ENCODE results near the gene MTARC1.

MTARC1 gene

DNA sequence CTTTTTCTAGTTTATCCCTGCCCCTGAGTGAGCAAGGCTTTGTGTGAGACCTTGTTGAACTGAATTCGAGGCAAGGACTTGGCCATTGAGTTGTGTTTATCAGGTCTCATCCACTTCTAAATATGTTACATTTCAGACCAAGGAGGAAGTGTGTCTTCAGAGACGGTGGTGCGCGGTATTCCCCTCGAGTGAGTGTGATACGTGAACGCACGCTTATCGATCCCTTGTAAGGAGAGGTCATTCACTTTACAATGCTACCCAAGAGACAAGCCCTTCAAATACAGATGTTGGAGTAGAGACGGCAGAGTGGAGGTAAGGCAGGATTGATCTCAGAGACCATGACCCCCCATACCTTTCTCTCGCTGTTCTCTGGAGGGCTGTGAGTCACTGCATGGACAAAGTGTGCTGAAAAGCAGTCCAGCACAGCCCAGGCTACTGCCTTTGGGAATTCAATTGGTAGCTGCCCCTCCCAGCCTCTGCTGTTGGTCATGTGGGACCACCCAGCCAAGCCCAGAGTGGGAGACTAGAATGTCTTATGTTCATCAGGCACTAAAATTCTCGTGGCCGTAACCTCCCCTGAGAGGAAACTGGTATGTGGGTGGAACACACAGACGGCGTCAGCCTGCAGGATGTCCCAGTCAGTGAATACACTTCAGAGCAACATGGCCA lies 16.3 kb upstream of the MTARC1 start:
- no peak for DNase-seq (ENCODE audit: low read depth in 2 of 2)

- no peak for DNase-seq (ENCODE audit: low read depth in 2 of 2)
These were observed 13.9 kb upstream of the MTARC1 start for GRCh38 chr1:220772846-220773245.

DNA sequence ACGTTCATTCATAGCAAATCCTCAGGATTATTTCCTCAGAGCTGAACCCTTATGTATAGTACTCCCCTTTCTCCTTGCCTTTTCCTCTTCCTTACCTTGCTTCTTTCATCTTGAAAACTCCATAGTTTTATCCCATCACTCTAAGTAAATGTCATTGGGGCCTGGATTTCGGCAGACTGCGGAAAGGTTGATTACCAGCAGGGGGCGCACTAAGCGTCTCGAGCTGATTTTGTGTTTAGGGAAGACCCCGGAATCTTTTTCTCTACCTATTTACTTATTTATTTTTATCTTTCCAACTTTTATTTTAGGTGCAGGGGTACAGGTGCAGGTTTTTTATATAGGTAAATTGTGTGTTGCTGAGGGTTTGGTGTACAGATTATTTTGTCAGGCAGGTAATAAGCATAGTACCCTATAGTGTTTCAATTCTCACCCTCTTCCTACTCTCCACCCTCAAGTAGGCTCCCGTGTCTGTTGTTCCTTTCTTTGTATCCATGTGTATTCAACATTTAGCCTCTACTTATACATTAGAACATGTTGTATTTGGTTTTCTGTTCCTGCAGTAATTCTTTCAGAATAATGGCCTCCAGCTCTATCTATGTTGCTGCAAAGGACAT lies 11.4 kb upstream of the MTARC1 start:
- DNase-seq (ENCODE audit: low read depth in 2 of 2) = peak in 1 of 2 donors; percentile 9

GRCh38 chr1:220776254-220776653 lies 10.5 kb upstream of the MTARC1 start:
- DNase-seq (ENCODE audit: low read depth in 2 of 2) = no peak

DNA sequence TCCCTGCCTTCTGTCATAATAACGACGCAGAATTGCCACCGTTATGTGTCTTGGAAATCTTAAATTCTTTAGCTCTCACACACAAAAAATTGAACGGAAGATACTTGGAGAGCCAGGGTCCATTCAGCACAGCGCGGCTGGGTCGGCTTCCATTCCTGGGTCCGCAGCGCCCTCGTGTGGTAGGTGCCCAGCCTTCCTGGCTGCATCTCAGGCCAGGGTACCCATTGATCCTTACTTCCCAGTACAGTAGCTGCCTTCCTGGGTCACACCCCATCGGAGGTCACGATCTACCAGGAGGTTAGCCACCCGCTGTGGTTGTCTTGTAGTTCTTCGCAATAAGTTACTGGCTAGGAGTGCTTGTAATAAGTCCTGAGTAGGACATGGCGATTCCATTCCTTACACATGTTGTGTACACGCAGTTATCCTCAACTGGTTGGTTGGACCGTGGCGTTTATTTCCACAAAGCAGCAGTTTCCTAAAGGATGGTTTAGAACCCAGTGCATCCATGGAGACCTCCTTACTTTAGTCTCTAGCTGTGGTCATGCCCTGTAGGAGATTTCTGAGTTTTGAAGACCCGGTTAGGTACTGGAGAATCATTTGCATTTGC lies 9.9 kb upstream of the MTARC1 start:
- peak in 1 of 2 donors; percentile 39 for DNase-seq (ENCODE audit: low read depth in 2 of 2)

- no peak for DNase-seq (ENCODE audit: low read depth in 2 of 2)
These were observed 3.3 kb upstream of the MTARC1 start for GRCh38 chr1:220783453-220783852.

DNA sequence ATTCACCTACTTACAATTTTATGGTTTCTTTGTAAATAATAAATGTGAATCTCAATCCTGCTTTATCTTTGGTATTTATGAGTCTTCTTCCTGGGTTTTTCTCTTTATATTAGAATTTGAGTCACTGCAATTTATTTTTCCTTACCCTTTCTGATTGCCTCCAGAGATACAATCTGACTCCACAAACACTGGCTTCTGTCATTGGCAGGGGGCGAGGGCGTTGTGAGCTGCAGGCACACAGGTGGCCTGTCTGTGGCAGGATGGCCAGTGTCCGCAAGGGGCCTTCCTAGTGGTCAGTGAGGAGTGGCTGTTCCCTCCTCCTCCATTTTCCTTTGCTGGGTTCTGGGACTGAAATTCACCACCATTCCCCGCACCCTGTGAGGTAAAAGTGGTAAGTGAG lies 2.0 kb upstream of the MTARC1 start:
- DNase-seq (ENCODE audit: low read depth in 2 of 2) = no peak

DNA sequence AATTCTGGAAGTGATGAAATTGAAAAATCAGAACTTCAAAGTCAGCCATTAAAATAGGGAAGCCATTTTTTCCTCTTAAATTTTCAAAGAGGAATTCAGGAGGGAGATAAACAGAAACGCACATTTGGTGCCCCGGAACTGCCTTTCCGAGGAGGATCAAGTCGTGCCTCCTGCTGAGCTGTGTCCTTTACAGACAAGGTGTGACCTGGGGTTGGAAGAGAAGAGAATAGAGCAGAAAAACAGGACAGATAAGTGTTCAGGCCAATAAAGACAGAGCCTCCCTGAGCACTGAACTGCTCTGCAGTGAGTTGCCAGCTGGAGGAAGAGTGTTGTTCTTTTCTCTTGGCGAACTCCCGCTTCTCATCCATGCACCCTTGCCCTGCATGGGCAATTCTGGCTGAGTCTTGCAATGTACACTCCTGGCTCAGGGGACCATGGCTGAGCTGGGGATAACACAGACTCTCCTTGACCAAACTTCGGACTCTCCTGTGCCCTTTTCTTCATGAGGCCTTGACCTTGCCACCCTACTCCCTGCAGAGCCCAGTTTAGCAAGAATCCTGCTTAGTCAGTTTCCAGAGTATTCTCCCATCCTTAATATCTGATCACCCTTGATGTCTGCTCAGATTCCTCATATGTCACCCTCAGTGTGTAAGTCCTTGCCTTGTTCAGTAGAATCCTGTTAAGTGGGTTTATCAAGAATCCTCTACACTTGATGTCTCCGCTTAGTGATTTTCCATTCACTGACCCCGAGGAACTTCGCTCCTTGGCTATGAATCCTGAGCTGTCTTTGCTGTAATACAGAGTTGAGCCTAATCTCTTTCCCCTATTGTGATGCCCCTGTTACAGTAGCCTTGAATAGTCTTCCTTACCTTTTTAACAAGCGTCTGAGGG lies 1.3 kb upstream of the MTARC1 start:
- no peak for DNase-seq (ENCODE audit: low read depth in 2 of 2)

GRCh38 chr1:220786057-220786336 lies 716 bp upstream of the MTARC1 start:
- DNase-seq (ENCODE audit: low read depth in 2 of 2) = no peak

DNA sequence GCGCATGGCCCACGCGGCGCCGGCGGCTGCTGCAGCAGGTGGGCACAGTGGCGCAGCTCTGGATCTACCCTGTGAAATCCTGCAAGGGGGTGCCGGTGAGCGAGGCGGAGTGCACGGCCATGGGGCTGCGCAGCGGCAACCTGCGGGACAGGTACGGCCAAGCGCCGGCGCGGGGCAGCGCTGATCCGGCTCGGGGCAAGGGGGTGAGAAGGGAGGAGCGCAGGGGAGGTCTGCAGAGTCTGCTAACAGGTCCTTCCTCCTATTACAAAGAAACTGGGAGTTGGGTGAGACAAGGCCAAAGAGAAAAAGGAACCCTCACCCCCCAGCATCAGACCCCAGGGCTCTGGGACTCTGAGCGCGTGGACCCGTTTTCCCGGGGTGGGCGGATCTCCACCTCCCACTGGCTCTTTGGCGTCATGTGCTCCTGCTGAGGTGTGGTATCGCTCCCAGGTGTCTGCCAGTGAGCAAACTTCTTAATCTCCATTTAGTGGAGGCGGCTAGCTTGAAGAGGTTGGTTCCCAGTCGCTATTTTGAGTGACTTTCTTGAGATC lies 431 bp downstream of the MTARC1 start:
- no peak for DNase-seq (ENCODE audit: low read depth in 2 of 2)

DNA sequence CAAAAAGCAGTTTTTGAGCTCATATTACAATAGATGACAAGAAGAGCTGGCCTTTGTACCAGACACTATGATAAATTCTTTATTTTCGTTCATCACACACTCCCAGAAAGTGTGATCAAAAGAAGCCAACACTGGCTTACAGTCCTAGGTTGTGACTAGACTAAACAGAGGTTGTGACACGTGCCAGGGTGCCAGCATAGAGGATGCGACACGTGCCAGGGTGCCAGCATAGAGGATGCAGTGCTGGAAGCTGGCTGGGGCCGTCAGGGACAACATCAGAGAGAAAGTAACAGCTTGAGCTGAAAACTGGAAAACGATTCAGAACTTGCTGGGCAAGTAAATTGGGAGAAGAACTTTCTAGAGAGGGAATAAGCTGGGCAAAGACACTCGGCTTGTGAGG lies 2.2 kb downstream of the MTARC1 start:
- DNase-seq (ENCODE audit: low read depth in 2 of 2) = no peak

- no peak for DNase-seq (ENCODE audit: low read depth in 2 of 2)
These were observed 2.9 kb downstream of the MTARC1 start for GRCh38 chr1:220789532-220790147.

DNA sequence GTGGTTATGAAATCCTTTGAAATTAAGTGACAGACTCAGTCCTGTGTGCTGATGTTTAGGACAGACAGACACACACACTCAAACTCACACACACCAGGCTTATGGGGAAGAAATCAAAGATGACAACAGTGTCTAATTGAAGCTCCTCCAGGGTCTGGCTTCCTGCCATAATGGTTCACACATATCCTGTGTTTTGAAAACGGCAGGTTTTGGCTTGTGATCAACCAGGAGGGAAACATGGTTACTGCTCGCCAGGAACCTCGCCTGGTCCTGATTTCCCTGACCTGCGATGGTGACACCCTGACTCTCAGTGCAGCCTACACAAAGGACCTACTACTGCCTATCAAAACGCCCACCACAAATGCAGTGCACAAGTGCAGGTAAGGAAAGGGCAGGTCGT lies 4.6 kb downstream of the MTARC1 start:
- DNase-seq (ENCODE audit: low read depth in 2 of 2) = no peak

- DNase-seq (ENCODE audit: low read depth in 2 of 2) = no peak
These were observed 5.2 kb downstream of the MTARC1 start for GRCh38 chr1:220791956-220792355.

DNA sequence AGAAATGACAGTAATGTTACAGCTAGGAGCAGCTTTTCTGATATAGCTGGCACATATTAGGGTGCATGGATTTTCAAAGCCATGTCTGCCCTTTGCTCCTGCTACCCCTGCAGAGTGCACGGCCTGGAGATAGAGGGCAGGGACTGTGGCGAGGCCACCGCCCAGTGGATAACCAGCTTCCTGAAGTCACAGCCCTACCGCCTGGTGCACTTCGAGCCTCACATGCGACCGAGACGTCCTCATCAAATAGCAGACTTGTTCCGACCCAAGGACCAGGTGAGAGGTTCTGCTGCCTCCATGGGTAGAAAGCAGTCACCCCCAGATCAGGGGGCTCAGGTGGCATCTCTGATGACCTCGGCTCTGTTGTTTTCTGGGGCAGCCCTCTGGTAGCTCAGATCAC lies 9.8 kb downstream of the MTARC1 start:
- no peak for DNase-seq (ENCODE audit: low read depth in 2 of 2)

DNA sequence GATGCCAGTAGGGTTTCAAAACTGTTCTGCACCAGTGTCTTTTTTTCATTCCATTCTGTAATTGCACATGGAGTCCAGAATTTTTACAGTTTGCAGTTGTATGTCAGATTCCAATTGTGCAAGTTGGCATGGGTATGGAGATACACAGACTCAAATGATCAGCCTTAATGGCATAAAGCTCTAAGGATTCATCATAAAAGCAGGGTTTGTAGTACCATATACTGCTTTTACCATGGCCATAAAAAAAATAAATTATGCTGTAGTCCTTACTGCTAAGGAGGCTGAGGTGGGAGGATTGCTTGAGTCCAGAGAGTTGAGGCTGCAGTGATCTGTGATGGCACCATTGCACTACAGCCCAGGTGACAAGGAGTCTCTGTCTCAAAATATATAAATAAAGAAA lies 10.3 kb downstream of the MTARC1 start:
- DNase-seq (ENCODE audit: low read depth in 2 of 2) = no peak

- DNase-seq (ENCODE audit: low read depth in 2 of 2) = no peak
These were observed 10.8 kb downstream of the MTARC1 start for GRCh38 chr1:220797553-220797952.

- DNase-seq (ENCODE audit: low read depth in 2 of 2) = no peak
These were observed 11.6 kb downstream of the MTARC1 start for GRCh38 chr1:220798338-220798737.

- no peak for DNase-seq (ENCODE audit: low read depth in 2 of 2)
These were observed 13.5 kb downstream of the MTARC1 start for GRCh38 chr1:220800262-220800661.

GRCh38 chr1:220803401-220804201 lies 16.9 kb downstream of the MTARC1 start:
- no peak for DNase-seq (ENCODE audit: low read depth in 2 of 2)

DNA sequence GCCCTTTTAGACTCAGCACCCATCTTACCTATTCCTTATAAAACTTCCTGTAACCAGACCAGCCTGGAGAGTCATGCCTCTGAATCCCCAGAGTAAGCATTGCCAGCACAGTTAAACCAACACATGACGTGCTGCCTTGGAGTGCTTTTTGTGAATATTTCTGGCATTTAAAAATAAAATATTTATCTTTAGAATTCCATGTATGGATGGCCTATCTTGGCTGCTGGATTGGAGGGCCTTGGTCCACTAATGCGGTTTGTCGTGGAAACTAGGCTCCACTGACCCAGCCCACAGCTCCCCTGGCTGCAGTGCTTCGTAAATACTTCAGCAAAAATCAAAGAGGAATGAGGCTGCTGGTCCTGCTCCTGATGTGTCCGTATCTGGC lies 17.5 kb downstream of the MTARC1 start:
- no peak for DNase-seq (ENCODE audit: low read depth in 2 of 2)
